Measurements from ENCODE around the gene FAM81B. TPM values are rescaled to one million over a fixed set of nuclear protein-coding genes. Genes with fewer than 3 reads are reported as not detected.

FAM81B gene
- total and polyA plus RNA-seq, 2 of the 4 experiments (the other 2 are of a cell fraction): not detected

- Histone ChIP-seq H3K4ac (ENCODE audit: low read depth, low read length) (no peak overlapping the region), H2BK5ac (ENCODE audit: low read depth, low read length, poor library complexity, severe bottlenecking) (no peak overlapping the region), H4K5ac (ENCODE audit: low read depth, low read length) (no peak overlapping the region), H3K56ac (ENCODE audit: extremely low read depth, insufficient read depth, low read length) (no peak overlapping the region), H3K4me2 (ENCODE audit: low read depth, low read length) (no peak overlapping the region), H2AFZ (replicated peaks; ENCODE audit: low read length, poor library complexity) (no peak overlapping the region), H3K27me3 (ENCODE audit: control insufficient read depth, insufficient read depth, low read length) (peaks cover 9% of the 10 kb centered on the region), H4K20me1 (ENCODE audit: insufficient read depth, low read length) (no peaks in the 10 kb centered on the region), H2AK9ac (replicated peaks; ENCODE audit: low read depth, low read length, poor library complexity) (no peak overlapping the region), H3K9me1 (ENCODE audit: insufficient read depth, low read length) (no peaks in the 10 kb centered on the region), H3K14ac (replicated peaks; ENCODE audit: low read depth, low read length) (no peak overlapping the region), H3K18ac (ENCODE audit: low read depth, low read length) (no peak overlapping the region), H3K79me1 (ENCODE audit: low read depth in 1 of 2, low read length in 2 of 2) (no peaks in the 10 kb centered on the region), H2BK20ac (ENCODE audit: low read depth, low read length) (no peak overlapping the region), H3K4me1 (ENCODE audit: control insufficient read depth, insufficient read depth, low read length) (0 out of 2 replicates have a peak, but pooled peaks cover 2% of the 10 kb centered on the region), H4K91ac (ENCODE audit: insufficient read depth, low read depth, low read length) (no peak overlapping the region), H3K36me3 (ENCODE audit: control insufficient read depth, insufficient read depth, low read length) (no peaks in the 10 kb centered on the region), H4K8ac (ENCODE audit: low read depth in 2 of 2, low read length in 2 of 2) (no peak overlapping the region), H3K27ac (ENCODE audit: insufficient read depth, low read length) (no peak overlapping the region), H3K9me3 (ENCODE audit: control insufficient read depth, insufficient read depth, low read length) (no peaks in the 10 kb centered on the region), H2BK15ac (ENCODE audit: low read depth, low read length) (no peak overlapping the region), H3K9ac (ENCODE audit: low read depth, low read length) (no peak overlapping the region), H3K4me3 (ENCODE audit: insufficient read depth, low read depth, low read length) (no peak overlapping the region), H3K23ac (ENCODE audit: low read depth, low read length) (no peak overlapping the region), H2BK120ac (ENCODE audit: low read depth, low read length) (no peak overlapping the region), H2AK5ac (ENCODE audit: low read depth, low read length) (no peak overlapping the region)
- ChIA-PET POLR2A (ENCODE audit: unreplicated experiment) (no interaction called here), CTCF (no interaction called here)
- TF ChIP-seq ELK1 (IDR thresholded peaks at IDR 0.05; ENCODE audit: borderline replicate concordance, low read depth, low read length): no peak
- TF ChIP-seq RCOR1 (IDR thresholded peaks at IDR 0.05; ENCODE audit: insufficient replicate concordance, low read length): no peak
- no peak for TF ChIP-seq POLR2A (IDR thresholded peaks at IDR 0.05; ENCODE audit: low read depth, low read length)
- no peak for TF ChIP-seq MAZ (IDR thresholded peaks at IDR 0.05; ENCODE audit: borderline replicate concordance, low read depth, low read length)
- TF ChIP-seq RAD21 (IDR thresholded peaks at IDR 0.05; ENCODE audit: low read length): no peak
- TF ChIP-seq NFE2L2 (IDR thresholded peaks at IDR 0.05; ENCODE audit: low read depth, low read length): no peak
- TF ChIP-seq MAFK (IDR thresholded peaks at IDR 0.05; ENCODE audit: low read depth, low read length): no peak
- TF ChIP-seq MXI1 (IDR thresholded peaks at IDR 0.05; ENCODE audit: borderline replicate concordance, low read depth, low read length): no peak
- no peak for TF ChIP-seq FOS (IDR thresholded peaks at IDR 0.05; ENCODE audit: low read depth, low read length)
- no peak for TF ChIP-seq SMC3 (IDR thresholded peaks at IDR 0.05; ENCODE audit: low read depth, low read length)
- no peak for TF ChIP-seq CHD1 (IDR thresholded peaks at IDR 0.05; ENCODE audit: low read depth, low read length)
- no peak for ATAC-seq (ENCODE audit: low read depth)
- no peak for DNase-seq
- dilution Hi-C loops (cut with HindIII; ENCODE audit: low sequenced_read_pairs, unreplicated experiment) (no loop called here), intact Hi-C loops (cut with micrococcal nuclease) (no loop called here), in situ Hi-C loops (cut with MboI; ENCODE audit: low sequenced_read_pairs) (no loop called here)
- BruUV-seq (replicated peaks): no TSS peak
- WGBS, 2 experiments (ENCODE audit: extremely low coverage in 2 of 2, insufficient read length in 1 of 2): no CpG with 5 or more reads among the region's 2 CpGs
Measured at GRCh38 chr5:95445442-95445841, 54.3 kb downstream of the FAM81B start.

Data from IMR-90 (cell line).